ENCODE results near the gene RCAN2. TPM values are rescaled to one million over a fixed set of nuclear protein-coding genes. Genes with fewer than 3 reads are reported as not detected.

The RCAN2 gene
- total and polyA plus RNA-seq, 9 of the 15 experiments (the other 6 are each of a cell fraction or from before 2014, with no cell fraction given) = 0.04 TPM; not detected in 8

DNA sequence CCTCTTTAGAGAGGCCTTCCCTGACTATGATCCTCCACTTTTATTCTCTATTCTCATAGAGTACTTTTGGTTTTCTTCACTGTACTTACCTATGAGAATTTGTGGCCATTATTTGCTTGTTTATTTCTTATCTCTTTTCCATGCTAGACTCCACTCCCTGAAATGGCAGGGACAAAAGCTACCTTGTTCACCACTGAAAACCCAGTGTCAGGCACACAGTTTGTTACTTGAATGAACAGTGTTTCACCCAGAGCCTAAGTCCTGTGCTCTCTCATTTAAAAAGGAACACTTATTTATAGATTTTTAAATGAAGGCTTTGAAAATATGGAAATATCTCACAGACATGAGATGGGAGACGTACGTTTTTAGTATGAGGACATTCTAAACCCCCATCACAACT, 272.8 kb downstream of the RCAN2 start:
- Histone ChIP-seq H4K20me1 (replicated peaks; ENCODE audit: control insufficient read depth, insufficient read depth, low read length) (no peaks in the 10 kb centered on the region), H3K9me1 (ENCODE audit: control insufficient read depth, insufficient read depth, low read length) (no peaks in the 10 kb centered on the region), H3K27me3 (ENCODE audit: control insufficient read depth in 2 of 2, insufficient read depth in 2 of 2, low read length in 2 of 2) (no peaks in the 10 kb centered on the region), H3K36me3 (ENCODE audit: control insufficient read depth, insufficient read depth, low read length) (no peaks in the 10 kb centered on the region), H3K4me2 (ENCODE audit: insufficient read depth, low read length) (no peak overlapping the region), H2AFZ (ENCODE audit: low read depth, low read length) (no peak overlapping the region), H3K4me1 (replicated peaks in 1 of 2; ENCODE audit: control insufficient read depth in 2 of 2, insufficient read depth in 2 of 2, low read length in 2 of 2) (no peaks in the 10 kb centered on the region), H3K9me3 (replicated peaks; ENCODE audit: control insufficient read depth, insufficient read depth, low read depth, low read length) (no peaks in the 10 kb centered on the region), H3K79me2 (ENCODE audit: control insufficient read depth, insufficient read depth, low read length) (no peaks in the 10 kb centered on the region), H3K27ac (ENCODE audit: extremely low read depth, low read depth, low read length) (no peak overlapping the region), H3K4me3 (no peak overlapping the region), H3K9ac (ENCODE audit: insufficient read depth in 1 of 2, low read depth in 2 of 2, low read length in 2 of 2) (no peak overlapping the region)
- BruUV-seq (replicated peaks) = no TSS peak
- in situ Hi-C loops (cut with MboI) (no loop called here), intact Hi-C loops (cut with micrococcal nuclease) (no loop called here)
- POLR2A ChIA-PET = no interaction called here
- DNase-seq (ENCODE audit: extremely low read depth in 1 of 4, low spot score in 3 of 4) (no peak), ATAC-seq (no peak), FAIRE-seq (no peak)
- CTCF ChIA-PET (ENCODE audit: low intra/inter-chr PET ratio) = no interaction called here
- 0% methylated on average over 2 of the region's 2 CpGs for WGBS (ENCODE audit: insufficient coverage, low coverage, missing lambda C conversion rate)
- TF ChIP-seq KLF13 (tag; IDR thresholded peaks at IDR 0.05; ENCODE audit: borderline replicate concordance, low read depth) (no peak), ZKSCAN3 (CRISPR knock-in tag; IDR thresholded peaks at IDR 0.05) (no peak), CBX2 (IDR thresholded peaks at IDR 0.05; ENCODE audit: insufficient read depth, low read length, poor library complexity, severe bottlenecking) (no peak), HNRNPH1 (optimal IDR thresholded peaks at IDR 0.05; ENCODE audit: low read depth, low read length) (no peak), ZNF507 (tag; conservative IDR thresholded peaks at IDR 0.05) (no peak), TAF7 (tag; IDR thresholded peaks at IDR 0.05) (no peak), HDAC2 (IDR thresholded peaks at IDR 0.05) (no peak)
- TF ChIP-seq, protein P1, sequence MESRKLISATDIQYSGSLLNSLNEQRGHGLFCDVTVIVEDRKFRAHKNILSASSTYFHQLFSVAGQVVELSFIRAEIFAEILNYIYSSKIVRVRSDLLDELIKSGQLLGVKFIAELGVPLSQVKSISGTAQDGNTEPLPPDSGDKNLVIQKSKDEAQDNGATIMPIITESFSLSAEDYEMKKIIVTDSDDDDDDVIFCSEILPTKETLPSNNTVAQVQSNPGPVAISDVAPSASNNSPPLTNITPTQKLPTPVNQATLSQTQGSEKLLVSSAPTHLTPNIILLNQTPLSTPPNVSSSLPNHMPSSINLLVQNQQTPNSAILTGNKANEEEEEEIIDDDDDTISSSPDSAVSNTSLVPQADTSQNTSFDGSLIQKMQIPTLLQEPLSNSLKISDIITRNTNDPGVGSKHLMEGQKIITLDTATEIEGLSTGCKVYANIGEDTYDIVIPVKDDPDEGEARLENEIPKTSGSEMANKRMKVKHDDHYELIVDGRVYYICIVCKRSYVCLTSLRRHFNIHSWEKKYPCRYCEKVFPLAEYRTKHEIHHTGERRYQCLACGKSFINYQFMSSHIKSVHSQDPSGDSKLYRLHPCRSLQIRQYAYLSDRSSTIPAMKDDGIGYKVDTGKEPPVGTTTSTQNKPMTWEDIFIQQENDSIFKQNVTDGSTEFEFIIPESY (CRISPR knock-in tag; IDR thresholded peaks at IDR 0.05) = no peak
- TF ChIP-seq, protein P2, sequence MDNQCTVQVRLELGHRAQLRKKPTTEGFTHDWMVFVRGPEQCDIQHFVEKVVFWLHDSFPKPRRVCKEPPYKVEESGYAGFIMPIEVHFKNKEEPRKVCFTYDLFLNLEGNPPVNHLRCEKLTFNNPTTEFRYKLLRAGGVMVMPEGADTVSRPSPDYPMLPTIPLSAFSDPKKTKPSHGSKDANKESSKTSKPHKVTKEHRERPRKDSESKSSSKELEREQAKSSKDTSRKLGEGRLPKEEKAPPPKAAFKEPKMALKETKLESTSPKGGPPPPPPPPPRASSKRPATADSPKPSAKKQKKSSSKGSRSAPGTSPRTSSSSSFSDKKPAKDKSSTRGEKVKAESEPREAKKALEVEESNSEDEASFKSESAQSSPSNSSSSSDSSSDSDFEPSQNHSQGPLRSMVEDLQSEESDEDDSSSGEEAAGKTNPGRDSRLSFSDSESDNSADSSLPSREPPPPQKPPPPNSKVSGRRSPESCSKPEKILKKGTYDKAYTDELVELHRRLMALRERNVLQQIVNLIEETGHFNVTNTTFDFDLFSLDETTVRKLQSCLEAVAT (IDR thresholded peaks at IDR 0.05) = no peak

Data from K562 (cell line).